ENCODE results near the gene PPAN. TPM values are rescaled to one million over a fixed set of nuclear protein-coding genes. Genes with fewer than 3 reads are reported as not detected.

The PPAN gene
- total and polyA plus RNA-seq, 4 donors: 15.0 to 61.4 (median 47.5) TPM

DNA sequence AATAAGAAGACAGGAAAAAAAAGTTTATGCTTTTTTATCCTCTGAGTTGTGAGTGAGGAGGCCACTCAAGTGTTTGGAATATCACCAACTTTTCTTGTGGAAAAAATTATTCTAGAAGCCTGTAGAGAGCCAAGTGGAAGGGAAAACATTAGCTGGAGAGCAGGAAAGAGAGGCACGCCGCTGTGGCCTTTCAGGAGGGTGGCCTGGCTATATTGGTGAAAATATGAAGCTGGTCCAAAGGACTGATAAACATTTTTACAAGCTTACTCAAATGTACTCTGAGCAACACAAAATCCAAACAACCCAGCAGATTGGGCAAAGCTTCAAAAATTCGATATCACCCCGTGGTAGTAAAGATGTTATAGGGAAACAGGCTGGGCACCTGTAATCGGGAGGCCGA lies 15.9 kb downstream of the PPAN start:
- ATAC-seq (ENCODE audit: insufficient read depth, low FRiP score) (no peak), DNase-seq (no peak)
- Histone ChIP-seq H3K27ac (ENCODE audit: low read depth in 1 of 2, low read length in 1 of 2) (peak overlapping the region in 1 of 2 donors; percentile 40), H3K4me3 (no peak overlapping the region), H3K9ac (ENCODE audit: insufficient read depth in 1 of 2, low read length in 2 of 2) (no peak overlapping the region), H3K36me3 (ENCODE audit: control insufficient read depth in 4 of 4, insufficient read depth in 4 of 4, low read length in 4 of 4) (peaks cover 0 to 12% (median 3%) of the 10 kb centered on the region in 4 donors), H3K27me3 (ENCODE audit: control insufficient read depth in 3 of 3, insufficient read depth in 3 of 3, low read length in 2 of 3) (no peaks in the 10 kb centered on the region), H3K4me1 (ENCODE audit: control insufficient read depth in 5 of 5, insufficient read depth in 5 of 5, low read length in 5 of 5) (peaks cover 3 to 9% (median 5%) of the 10 kb centered on the region in 5 donors), H3K9me3 (ENCODE audit: control insufficient read depth in 4 of 4, insufficient read depth in 3 of 4, low read length in 3 of 4) (peaks cover 0 to 2% (median 0%) of the 10 kb centered on the region in 4 donors)
- TF ChIP-seq, protein P1, sequence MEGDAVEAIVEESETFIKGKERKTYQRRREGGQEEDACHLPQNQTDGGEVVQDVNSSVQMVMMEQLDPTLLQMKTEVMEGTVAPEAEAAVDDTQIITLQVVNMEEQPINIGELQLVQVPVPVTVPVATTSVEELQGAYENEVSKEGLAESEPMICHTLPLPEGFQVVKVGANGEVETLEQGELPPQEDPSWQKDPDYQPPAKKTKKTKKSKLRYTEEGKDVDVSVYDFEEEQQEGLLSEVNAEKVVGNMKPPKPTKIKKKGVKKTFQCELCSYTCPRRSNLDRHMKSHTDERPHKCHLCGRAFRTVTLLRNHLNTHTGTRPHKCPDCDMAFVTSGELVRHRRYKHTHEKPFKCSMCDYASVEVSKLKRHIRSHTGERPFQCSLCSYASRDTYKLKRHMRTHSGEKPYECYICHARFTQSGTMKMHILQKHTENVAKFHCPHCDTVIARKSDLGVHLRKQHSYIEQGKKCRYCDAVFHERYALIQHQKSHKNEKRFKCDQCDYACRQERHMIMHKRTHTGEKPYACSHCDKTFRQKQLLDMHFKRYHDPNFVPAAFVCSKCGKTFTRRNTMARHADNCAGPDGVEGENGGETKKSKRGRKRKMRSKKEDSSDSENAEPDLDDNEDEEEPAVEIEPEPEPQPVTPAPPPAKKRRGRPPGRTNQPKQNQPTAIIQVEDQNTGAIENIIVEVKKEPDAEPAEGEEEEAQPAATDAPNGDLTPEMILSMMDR (IDR thresholded peaks at IDR 0.05; ENCODE audit: control extremely low read depth, extremely low read depth): no peak
- 53 to 82% methylated on average over 6 of the region's 6 CpGs for WGBS, 2 donors

DNA sequence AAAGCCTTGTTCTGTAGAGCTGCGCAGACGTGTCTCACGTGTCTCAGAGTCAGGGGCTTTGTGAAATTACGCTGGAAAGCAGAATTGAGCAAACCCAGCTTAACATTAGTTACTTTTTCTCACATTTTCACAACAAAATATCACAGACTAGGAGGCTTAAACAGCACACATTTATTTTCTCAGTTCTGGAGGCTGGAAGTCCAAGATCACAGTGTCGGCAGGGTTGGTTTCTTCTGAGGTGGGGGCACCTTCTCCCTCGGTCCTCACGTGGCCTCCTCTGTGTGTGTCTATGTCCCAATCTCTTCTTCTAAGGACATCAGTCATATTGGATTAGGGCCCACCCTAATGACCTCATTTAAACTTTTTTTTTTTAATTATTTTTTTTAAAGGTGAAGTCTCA lies 18.3 kb downstream of the PPAN start:
- H3K4me1 ChIP-seq (ENCODE audit: control insufficient read depth in 5 of 5, insufficient read depth in 5 of 5, low read length in 5 of 5): peaks cover 0 to 3% (median 0%) of the 10 kb centered on the region in 5 donors
- H3K27ac ChIP-seq (ENCODE audit: low read depth in 1 of 2, low read length in 1 of 2): no peak overlapping the region
- peaks cover 0 to 2% (median 0%) of the 10 kb centered on the region in 4 donors for H3K9me3 ChIP-seq (ENCODE audit: control insufficient read depth in 4 of 4, insufficient read depth in 3 of 4, low read length in 3 of 4)
- H3K4me3 ChIP-seq: no peak overlapping the region
- no peaks in the 10 kb centered on the region for H3K27me3 ChIP-seq (ENCODE audit: control insufficient read depth in 3 of 3, insufficient read depth in 3 of 3, low read length in 2 of 3)
- peaks cover 0 to 3% (median 0%) of the 10 kb centered on the region in 4 donors for H3K36me3 ChIP-seq (ENCODE audit: control insufficient read depth in 4 of 4, insufficient read depth in 4 of 4, low read length in 4 of 4)
- no peak for DNase-seq
- H3K9ac ChIP-seq (ENCODE audit: insufficient read depth in 1 of 2, low read length in 2 of 2): no peak overlapping the region
- 96% methylated on average over 7 of the region's 7 CpGs for WGBS, 2 donors
- TF ChIP-seq, protein P1 (IDR thresholded peaks at IDR 0.05; ENCODE audit: control extremely low read depth, extremely low read depth): no peak
- no peak for ATAC-seq (ENCODE audit: insufficient read depth, low FRiP score)

DNA sequence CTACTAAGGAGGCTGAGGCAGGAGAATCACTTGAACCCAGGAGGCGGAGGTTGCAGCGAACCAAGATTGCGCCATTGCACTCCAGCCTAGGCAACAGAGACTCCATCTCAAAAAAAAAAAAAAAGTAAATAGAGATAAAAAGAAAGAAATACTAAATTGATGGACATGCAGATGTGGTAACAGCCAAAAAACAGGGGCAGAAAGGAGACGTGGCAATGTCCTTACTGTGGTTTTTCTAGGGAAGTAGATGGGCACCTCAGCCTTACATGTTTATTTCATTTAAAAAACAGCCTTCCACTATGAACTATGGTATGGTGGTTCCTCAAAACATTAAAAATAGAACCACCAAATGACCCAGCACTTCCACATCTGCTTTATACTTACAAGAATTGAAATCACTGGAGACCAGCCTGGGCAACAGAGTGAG lies 20.1 kb downstream of the PPAN start:
- WGBS, 2 donors: 42 to 72% methylated on average over 4 of the region's 4 CpGs
- peaks cover 0 to 5% (median 2%) of the 10 kb centered on the region in 4 donors for H3K36me3 ChIP-seq (ENCODE audit: control insufficient read depth in 4 of 4, insufficient read depth in 4 of 4, low read length in 4 of 4)

More for the DNA sequence above, 20.1 kb downstream of the PPAN start:
- ATAC-seq (ENCODE audit: insufficient read depth, low FRiP score) (peak; percentile 34), DNase-seq (no peak)
- H3K27me3 ChIP-seq (ENCODE audit: control insufficient read depth in 3 of 3, insufficient read depth in 3 of 3, low read length in 2 of 3): no peaks in the 10 kb centered on the region
- TF ChIP-seq, protein P1 (IDR thresholded peaks at IDR 0.05; ENCODE audit: control extremely low read depth, extremely low read depth): no peak
- no peak overlapping the region for H3K9ac ChIP-seq (ENCODE audit: insufficient read depth in 1 of 2, low read length in 2 of 2)
- no peak overlapping the region for H3K4me3 ChIP-seq
- H3K9me3 ChIP-seq (ENCODE audit: control insufficient read depth in 4 of 4, insufficient read depth in 3 of 4, low read length in 3 of 4): peaks cover 0 to 2% (median 0%) of the 10 kb centered on the region in 4 donors
- peaks cover 0 to 3% (median 0%) of the 10 kb centered on the region in 5 donors for H3K4me1 ChIP-seq (ENCODE audit: control insufficient read depth in 5 of 5, insufficient read depth in 5 of 5, low read length in 5 of 5)
- no peak overlapping the region for H3K27ac ChIP-seq (ENCODE audit: low read depth in 1 of 2, low read length in 1 of 2)

All from lung (tissue), 12 donors.